NCI-H345 treated with DMSO at 0.1 percent for 48 hours (cell line): ENCODE results near the gene DNM3.

Source experiments
- DNase-seq: peaks from one replicate; lab custom pipeline; 2025; ENCODE audit not compliant: unreplicated experiment; lab: John Stamatoyannopoulos, UW

DNM3 gene

GRCh38 chr1:171916315-171916771, 75.0 kb downstream of the DNM3 start:
- DNase-seq = no peak

GRCh38 chr1:171917331-171917730, 76.0 kb downstream of the DNM3 start:
- no peak for DNase-seq

GRCh38 chr1:171919891-171920887, 78.9 kb downstream of the DNM3 start:
- no peak for DNase-seq

- DNase-seq = no peak
Measured at GRCh38 chr1:171922999-171923398, 81.7 kb downstream of the DNM3 start.

GRCh38 chr1:171929121-171929520, 87.8 kb downstream of the DNM3 start:
- no peak for DNase-seq

- no peak for DNase-seq
Measured at GRCh38 chr1:171931752-171932151, 90.5 kb downstream of the DNM3 start.

- no peak for DNase-seq
Measured at GRCh38 chr1:171934664-171935063, 93.4 kb downstream of the DNM3 start.

GRCh38 chr1:171935086-171935485, 93.8 kb downstream of the DNM3 start:
- DNase-seq = no peak

GRCh38 chr1:171935664-171936063, 94.4 kb downstream of the DNM3 start:
- no peak for DNase-seq

- no peak for DNase-seq
Measured at GRCh38 chr1:171937938-171938337, 96.6 kb downstream of the DNM3 start.

- DNase-seq = no peak
Measured at GRCh38 chr1:171939740-171940139, 98.4 kb downstream of the DNM3 start.

- no peak for DNase-seq
Measured at GRCh38 chr1:171940368-171940767, 99.1 kb downstream of the DNM3 start.

- no peak for DNase-seq
Measured at GRCh38 chr1:171941920-171942319, 100.6 kb downstream of the DNM3 start.

- DNase-seq = no peak
Measured at GRCh38 chr1:171943973-171944561, 102.8 kb downstream of the DNM3 start.

GRCh38 chr1:171948511-171948910, 107.2 kb downstream of the DNM3 start:
- DNase-seq = no peak

- no peak for DNase-seq
Measured at GRCh38 chr1:171949316-171949715, 108.0 kb downstream of the DNM3 start.

- no peak for DNase-seq
Measured at GRCh38 chr1:171953835-171954234, 112.5 kb downstream of the DNM3 start.

GRCh38 chr1:171954361-171954760, 113.1 kb downstream of the DNM3 start:
- no peak for DNase-seq

- DNase-seq = no peak
Measured at GRCh38 chr1:171961861-171962260, 120.6 kb downstream of the DNM3 start.

GRCh38 chr1:171963762-171964161, 122.5 kb downstream of the DNM3 start:
- no peak for DNase-seq

GRCh38 chr1:171965777-171966176, 124.5 kb downstream of the DNM3 start:
- DNase-seq = no peak
